Right lobe of liver (tissue), 6 donors: ENCODE data around the gene APOBEC4. TPM values are rescaled to one million over a fixed set of nuclear protein-coding genes. Genes with fewer than 3 reads are reported as not detected.
"Not testable (repeated sequence)": the region's sequence is repeated elsewhere in the genome, so short reads cannot be mapped to it uniquely, and the experiment has no call there.

Experiments used
- ATAC-seq, 4 donors: fragments of 200-7000 bp; cut with Tn5 transposase; one replicate each; pipeline ENCODE4 v1.9.1; 2020; ENCODE audit warnings: mild to moderate bottlenecking in 4 of 4, moderate library complexity in 4 of 4
- DNase-seq, 3 donors: peaks; one replicate each; pipeline ENCODE4 v3.0.0-alpha.2; 2020
- H3K27ac ChIP-seq, 3 donors: fragments of 200-600 bp; one replicate each; pipeline ENCODE4 v1.8.0; 2022
- H3K27me3 ChIP-seq, 2 donors: fragments of 200-600 bp; one replicate each; pipeline ENCODE4 v1.8.0; 2022
- H3K36me3 ChIP-seq, 4 donors: fragments of 200-600 bp; sonication (generic) in 1 of 4; one replicate each; pipeline versions ENCODE4 v1.5.1 to v1.8.0; 2017 to 2022; ENCODE audit warnings: control low read depth in 1 of 4
- H3K4me1 ChIP-seq, 4 donors: fragments of 200-600 bp; sonication (generic) in 1 of 4; one replicate each; pipeline versions ENCODE4 v1.5.1 to v1.8.0; 2017 to 2022; ENCODE audit warnings: control low read depth in 1 of 4
- H3K4me3 ChIP-seq, 3 donors: fragments of 200-600 bp; one replicate each; pipeline ENCODE4 v1.8.0; 2022
- H3K9me3 ChIP-seq, 4 donors: fragments of 200-600 bp; sonication (generic) in 1 of 4; one replicate each; pipeline versions ENCODE4 v1.5.1 to v1.8.0; 2017 to 2022; ENCODE audit warnings: control low read depth in 1 of 4
- CTCF ChIP-seq, 4 donors: fragments of 200-600 bp in 3 of 4; fragments of 450-650 bp in 1 of 4; IDR thresholded peaks; one replicate each; pipeline versions ENCODE4 v1.5.1 to v1.8.0; 2016 to 2022; ENCODE audit warnings: antibody characterized with exemption in 4 of 4, mild to moderate bottlenecking in 2 of 4
- POLR2A ChIP-seq: fragments of 450-650 bp; IDR thresholded peaks from one replicate; pipeline ENCODE4 v1.6.1; 2017; ENCODE audit warnings: antibody characterized with exemption, mild to moderate bottlenecking
- WGBS: methylation state at CpG from one replicate; pipeline ENCODE4 v1.1.6; 2018; ENCODE audit warnings: low coverage, low lambda C conversion rate; ENCODE audit not compliant: insufficient coverage; ENCODE audit errors: missing lambda C conversion rate; 5-methylcytosine and 5-hydroxymethylcytosine counted together
- intact Hi-C, 2 donors: fragments of 100-400 bp; cut with DNase I; formaldehyde crosslinking; loops; one replicate each; pipeline versions ENCODE4 v1.11.2 to v1.14.1; 2022
- total RNA-seq, 6 experiments: library from RNA; depleted of rRNA in 2 of 6; stranded (reverse); fragments of >200 nt in 2 of 6; fragmentation: NEBNext Ultra II Directional in 3 of 6; extraction: Animal tissue kit (Norgen Biotek cat#: 25700) in 3 of 6; gene quantifications; one replicate each; pipeline versions ENCODE4 v1.1.0 to v1.2.4, GENCODE V29; 2016 to 2023
- donor health status: DM: no; HTN: yes; CAD: no.
- donor health status: DM: no; HTN: no; CAD: no.
- donor health status: DM: no; HTN: no; CAD: no.
- donor health status: DM: no; HTN: yes; CAD: no.
- donor health status: DM: no; HTN: yes; CAD: no.

Gene APOBEC4
- total RNA-seq, 6 experiments from 2014 or later: not detected

- H3K36me3 ChIP-seq: no peaks in the 10 kb centered on the region
- TF ChIP-seq CTCF (IDR thresholded peaks at IDR 0.05): no peak
- no peak for TF ChIP-seq POLR2A
- intact Hi-C loops: no loop called here
- no peak overlapping the region for H3K4me3 ChIP-seq
- no peak overlapping the region for H3K27ac ChIP-seq
- ATAC-seq (no peak), DNase-seq (no peak)
- no peaks in the 10 kb centered on the region for H3K4me1 ChIP-seq
- no peaks in the 10 kb centered on the region for H3K9me3 ChIP-seq
- no peaks in the 10 kb centered on the region for H3K27me3 ChIP-seq
These were observed 33.1 kb upstream of the APOBEC4 start for GRCh38 chr1:183686229-183686628.

- TF ChIP-seq CTCF (IDR thresholded peaks at IDR 0.05) (peak; percentile 80 to 89 (median 84)), POLR2A (no peak)
- Histone ChIP-seq H3K4me1 (no peaks in the 10 kb centered on the region), H3K9me3 (no peaks in the 10 kb centered on the region), H3K27me3 (no peaks in the 10 kb centered on the region), H3K27ac (no peak overlapping the region), H3K36me3 (no peaks in the 10 kb centered on the region), H3K4me3 (no peak overlapping the region)
- DNase-seq: no peak
- intact Hi-C loops: no loop called here
- 2% methylated on average over 3 of the region's 3 CpGs for WGBS
- peak; percentile 89 to 96 (median 93) for ATAC-seq
These were observed 32.1 kb upstream of the APOBEC4 start for GRCh38 chr1:183685112-183685713.

- H3K27me3 ChIP-seq, intact Hi-C loops, H3K36me3 ChIP-seq, H3K9me3 ChIP-seq, H3K4me3 ChIP-seq, H3K4me1 ChIP-seq, DNase-seq, ATAC-seq, H3K27ac ChIP-seq: not testable (repeated sequence)
- 88% methylated on average over 4 of the region's 4 CpGs for WGBS
These were observed 26.2 kb upstream of the APOBEC4 start for GRCh38 chr1:183679363-183679762.

- 77% methylated on average over 3 of the region's 3 CpGs for WGBS
- DNase-seq (no peak), ATAC-seq (no peak)
- no peaks in the 10 kb centered on the region for H3K27me3 ChIP-seq
- intact Hi-C loops: no loop called here
- no peaks in the 10 kb centered on the region for H3K36me3 ChIP-seq
- no peak overlapping the region for H3K27ac ChIP-seq
- no peak overlapping the region for H3K4me3 ChIP-seq
- TF ChIP-seq CTCF (IDR thresholded peaks at IDR 0.05) (no peak), POLR2A (no peak)
- H3K9me3 ChIP-seq: no peaks in the 10 kb centered on the region
- peaks cover 0 to 8% (median 0%) of the 10 kb centered on the region in 4 donors for H3K4me1 ChIP-seq
These were observed 25.7 kb upstream of the APOBEC4 start for GRCh38 chr1:183678819-183679218.

- Histone ChIP-seq H3K27me3 (no peaks in the 10 kb centered on the region), H3K27ac (no peak overlapping the region), H3K4me1 (peaks cover 0 to 8% (median 0%) of the 10 kb centered on the region in 4 donors), H3K36me3 (no peaks in the 10 kb centered on the region), H3K4me3 (no peak overlapping the region), H3K9me3 (no peaks in the 10 kb centered on the region)
- intact Hi-C loops: no loop called here
- peak; percentile 34 to 96 (median 82) for ATAC-seq
- TF ChIP-seq CTCF (IDR thresholded peaks at IDR 0.05) (no peak), POLR2A (no peak)
- WGBS: 30% methylated on average over 2 of the region's 2 CpGs
- DNase-seq: peak in 1 of 3 donors; percentile 29
These were observed 23.6 kb upstream of the APOBEC4 start for GRCh38 chr1:183676586-183677189.
